Measurements from ENCODE around the gene CCBE1.

CCBE1 gene

DNA sequence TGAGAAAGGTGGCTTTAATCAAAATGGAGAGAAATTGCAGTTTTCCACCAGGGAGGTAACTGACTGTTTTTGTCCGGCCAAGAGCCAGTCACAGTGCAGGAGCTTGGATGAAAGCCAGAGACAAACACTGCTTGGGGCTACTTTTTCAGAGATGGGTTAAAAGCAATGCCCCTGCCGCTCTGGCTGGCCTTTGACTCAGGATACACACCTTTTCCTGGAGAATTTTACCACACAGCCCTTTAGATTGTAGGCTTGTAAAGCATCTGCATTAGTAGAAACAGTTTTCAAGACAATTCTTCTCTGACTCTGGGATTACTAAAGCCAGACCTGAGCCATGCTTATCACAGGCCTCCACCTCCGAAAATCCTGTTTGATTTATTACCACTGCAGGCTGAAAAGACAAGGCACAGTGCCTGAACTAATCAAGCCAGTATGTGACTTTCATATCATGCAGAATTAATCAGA is 79.7 kb downstream of the CCBE1 start:
- no peak for DNase-seq (ENCODE audit: low read depth)

DNA sequence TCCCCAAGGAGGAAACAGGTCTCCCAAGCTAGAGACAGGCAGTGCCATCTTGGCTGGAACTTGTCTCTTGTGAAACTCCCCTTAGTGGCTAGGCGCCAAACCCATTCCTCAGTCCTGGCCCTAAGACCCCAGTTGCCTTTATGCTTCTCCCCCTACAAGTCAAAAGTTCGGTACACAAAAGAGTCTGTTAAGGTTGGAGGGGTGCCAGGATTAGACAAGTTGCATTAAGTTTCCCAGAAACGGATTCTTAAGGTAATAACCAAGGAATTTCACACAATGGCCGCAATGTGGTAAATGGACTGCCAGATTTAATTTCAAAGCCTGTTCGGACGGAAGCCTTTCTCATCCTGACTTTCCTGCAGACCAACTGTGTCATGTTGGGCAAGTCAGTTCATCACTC is 80.7 kb downstream of the CCBE1 start:
- DNase-seq (ENCODE audit: low read depth), result no peak

DNA sequence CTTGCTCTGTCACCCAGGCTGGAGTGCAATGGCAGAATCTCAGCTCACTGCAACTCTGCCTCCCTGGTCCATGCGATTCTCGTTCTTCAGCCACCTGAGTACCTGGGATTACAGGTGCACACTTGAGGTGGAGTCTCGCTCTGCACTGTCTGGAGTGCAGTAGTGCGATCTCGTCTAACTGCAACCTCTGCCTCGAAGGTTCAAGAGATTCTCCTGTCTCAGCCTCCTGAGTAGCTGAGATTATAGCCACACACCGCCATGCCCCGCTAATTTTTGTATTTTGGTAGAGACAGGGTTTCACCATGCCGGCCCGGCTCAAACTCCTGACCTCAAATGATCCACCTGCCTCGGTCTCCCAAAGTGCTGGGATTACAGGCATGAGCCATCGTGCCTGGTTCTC is 83.3 kb downstream of the CCBE1 start:
- DNase-seq (ENCODE audit: low read depth), result no peak

DNA sequence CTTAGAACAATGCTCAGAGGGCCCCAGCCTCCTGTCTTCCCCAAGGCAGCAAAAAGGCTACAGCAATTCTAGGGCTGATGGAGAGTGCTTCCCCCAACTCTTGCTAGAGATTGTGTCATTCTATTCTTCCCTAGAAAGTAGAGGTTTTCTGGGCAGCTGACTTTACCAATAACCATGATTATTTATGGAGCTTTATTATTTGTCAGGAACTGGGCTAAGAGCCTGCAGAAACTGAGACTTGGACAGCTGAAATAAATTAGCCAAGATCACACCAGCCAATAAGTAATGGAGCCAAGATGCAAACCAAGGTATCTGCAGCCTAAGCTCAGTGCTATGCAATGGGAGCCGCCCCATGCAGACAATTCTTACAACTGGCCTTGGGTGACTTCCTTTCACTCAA is 84.8 kb downstream of the CCBE1 start:
- DNase-seq (ENCODE audit: low read depth), result peak; percentile 94

DNA sequence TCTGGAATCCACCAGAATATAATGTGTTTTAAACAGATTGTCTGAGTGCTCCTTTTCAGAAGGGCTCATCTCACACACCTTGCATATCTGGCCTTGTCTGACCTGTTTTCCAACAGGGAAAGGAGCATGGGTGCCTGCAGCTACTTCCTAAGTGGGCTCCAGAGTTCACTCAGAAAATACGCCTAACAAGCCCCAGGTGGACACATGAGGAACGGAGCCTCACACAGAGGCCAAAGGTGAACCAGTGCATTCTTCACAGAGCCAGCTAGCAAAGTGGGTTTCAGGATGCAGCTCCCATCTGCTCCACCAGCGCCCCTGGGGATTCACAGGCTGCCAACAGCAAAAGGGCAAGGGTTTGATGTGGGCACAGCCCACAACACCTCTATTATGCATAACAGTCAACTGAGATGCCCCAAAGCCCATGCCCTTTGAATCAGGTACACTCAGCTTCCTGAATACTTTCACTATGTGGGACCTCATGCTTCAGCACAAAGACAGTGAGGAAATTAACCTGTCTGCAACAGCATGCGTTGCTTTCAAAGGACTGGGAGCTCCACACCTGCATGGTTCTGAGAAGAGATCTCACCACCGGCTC is 86.6 kb downstream of the CCBE1 start:
- no peak for DNase-seq (ENCODE audit: low read depth)

DNA sequence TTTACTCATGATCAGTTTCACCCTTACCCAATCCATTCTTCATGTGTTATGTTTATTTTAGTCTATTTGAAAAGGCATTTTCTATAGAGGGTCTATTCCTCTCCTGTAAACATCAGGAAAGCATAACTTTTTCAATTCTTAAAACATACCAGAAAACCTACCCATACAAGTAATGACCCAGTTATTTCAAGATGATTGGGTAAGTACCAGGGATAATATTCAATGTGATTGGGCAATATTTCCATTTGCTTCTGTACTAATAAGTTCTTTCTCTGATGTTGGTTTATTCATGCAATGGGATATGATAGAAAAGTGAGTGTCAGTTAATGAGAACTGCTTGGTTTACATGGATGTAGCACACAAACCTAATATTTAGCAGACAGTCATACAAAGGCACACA is 87.6 kb downstream of the CCBE1 start:
- DNase-seq (ENCODE audit: low read depth), result no peak

DNA sequence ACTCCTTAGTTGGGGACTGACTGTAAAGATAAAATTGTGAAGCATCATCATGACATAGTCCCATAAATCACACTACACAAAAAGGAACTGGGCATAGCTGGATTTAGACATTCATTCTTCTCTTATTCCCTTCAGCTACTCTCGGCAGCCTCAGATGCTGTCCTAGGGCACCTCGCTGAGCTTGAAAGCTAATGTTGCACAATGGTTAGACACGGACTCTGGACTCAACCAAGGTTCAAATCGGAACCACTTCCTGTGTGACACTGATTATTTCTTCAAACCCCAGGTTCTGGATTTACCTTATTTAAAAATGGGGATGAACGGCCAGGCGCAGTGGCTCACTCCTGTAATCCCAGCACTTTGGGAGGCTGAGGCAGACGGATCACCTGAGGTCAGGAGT is 89.8 kb downstream of the CCBE1 start:
- no peak for DNase-seq (ENCODE audit: low read depth)

DNA sequence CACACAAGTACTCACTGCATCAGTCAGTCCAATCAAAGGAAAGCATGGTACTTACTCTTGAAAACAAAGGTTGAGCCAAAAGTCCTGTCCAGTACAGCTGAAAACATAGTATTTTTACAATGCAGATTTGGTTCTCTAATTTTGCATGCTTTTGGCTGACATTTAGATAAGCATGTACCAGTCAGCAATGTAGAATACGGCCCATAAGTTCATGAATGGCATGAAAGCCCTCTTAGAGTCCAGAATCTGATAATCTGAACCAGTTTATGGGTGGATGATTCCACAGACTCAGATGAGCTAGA is 90.2 kb downstream of the CCBE1 start:
- DNase-seq (ENCODE audit: low read depth), result no peak

DNA sequence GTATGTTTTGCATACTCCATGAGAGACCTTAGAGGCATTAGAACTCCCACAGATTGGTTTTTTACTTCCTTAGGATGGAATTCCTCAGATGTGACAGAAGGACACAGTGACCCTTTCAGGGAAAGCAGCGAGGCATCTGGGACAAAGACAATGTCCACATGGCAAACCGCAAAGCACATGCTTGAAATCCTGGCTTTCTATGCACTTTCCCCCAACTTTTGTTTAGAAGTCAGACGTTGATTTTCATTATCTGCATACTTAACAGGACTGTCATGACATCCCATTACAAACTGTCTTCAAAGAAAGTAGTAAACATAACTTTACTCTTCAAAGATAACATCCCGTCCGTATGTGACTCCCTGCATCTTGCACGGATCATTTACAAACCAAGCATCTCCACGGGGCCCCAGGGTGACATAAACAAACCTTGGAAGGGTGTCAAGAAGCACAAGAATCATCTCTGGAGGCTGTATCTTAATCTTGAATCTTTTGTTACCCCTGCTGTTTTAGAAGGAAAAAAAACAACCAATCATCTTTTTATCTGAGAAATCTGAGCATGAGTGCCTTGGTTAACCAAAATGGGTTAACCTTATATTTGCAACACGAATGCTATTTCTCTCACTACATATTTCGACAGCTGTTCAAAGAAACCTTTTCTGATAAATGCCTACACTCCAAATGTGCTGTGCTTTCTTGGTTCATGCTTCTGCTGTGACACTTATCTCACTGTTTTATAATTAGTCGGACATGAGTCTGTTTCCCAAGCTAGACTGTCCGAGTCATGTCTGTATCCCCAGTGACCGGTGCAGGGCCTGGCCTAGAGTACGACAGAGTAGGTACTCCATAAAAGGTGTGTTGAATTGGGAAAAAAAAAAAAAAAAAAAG is 90.8 kb downstream of the CCBE1 start:
- peak; percentile 57 for DNase-seq (ENCODE audit: low read depth)

DNA sequence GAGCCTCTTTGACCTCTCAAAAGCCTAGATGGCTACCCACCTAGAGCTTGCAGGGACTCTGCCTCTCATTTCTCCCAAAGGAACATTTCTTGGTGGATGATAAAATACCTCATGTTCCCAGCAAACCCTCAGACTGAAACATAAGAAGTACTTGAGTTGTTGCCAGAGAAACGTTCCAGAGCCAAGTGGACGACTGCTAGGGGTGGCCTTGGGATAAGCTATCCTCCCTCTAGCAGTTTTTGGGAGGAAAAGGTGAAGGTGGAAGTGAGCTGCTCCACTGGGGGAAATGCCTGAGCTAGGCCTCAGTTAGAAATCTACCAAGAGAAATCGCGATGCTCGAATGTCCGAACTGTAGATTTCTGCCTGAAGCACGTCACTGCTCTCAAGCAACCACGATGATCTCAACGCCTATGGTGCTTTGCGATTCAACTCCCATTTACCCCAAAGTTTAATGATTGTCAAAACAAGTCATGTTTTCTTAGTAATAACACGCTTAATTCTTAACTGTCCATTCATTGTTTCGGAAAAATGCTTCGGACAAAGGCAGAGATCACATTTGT is 91.5 kb downstream of the CCBE1 start:
- no peak for DNase-seq (ENCODE audit: low read depth)

DNA sequence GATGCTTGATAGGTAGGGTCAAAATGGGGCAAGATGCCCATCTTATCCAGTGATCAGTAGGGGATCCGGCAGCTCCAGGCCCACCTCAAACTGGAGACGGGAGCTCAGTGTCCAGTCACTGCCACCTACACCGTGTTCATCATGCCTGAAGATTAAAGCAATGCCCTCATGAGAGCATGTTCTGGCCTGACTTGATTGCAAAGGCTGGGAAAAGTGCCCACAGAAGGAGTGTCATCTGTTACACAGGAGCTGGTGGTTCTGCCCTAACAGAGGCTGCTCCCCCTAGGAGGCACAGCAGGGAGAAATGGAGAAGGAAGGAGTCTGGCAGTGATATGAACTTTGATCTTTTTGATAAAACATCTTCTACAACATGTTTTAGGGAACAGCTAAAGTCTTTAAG is 92.3 kb downstream of the CCBE1 start:
- DNase-seq (ENCODE audit: low read depth), result no peak

DNA sequence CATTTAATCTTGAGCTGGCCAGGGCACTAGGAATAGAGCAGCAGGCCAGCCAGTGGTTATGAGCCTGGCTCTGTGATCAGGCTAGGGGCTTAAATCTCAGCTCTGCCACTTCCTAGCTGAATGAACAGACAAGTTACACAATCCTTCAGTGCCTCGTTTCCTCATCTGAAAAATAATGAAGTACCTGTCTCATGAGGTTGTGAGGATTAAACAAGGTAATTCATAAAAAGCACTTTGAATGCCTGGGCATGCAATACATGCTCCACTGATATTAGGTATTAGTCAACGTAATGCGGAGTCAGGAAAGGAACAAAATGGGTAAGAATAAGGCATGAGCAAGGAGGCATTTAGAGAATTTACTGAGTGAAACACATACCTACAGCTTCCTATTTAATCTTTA is 100.2 kb downstream of the CCBE1 start:
- DNase-seq (ENCODE audit: low read depth), result no peak

DNA sequence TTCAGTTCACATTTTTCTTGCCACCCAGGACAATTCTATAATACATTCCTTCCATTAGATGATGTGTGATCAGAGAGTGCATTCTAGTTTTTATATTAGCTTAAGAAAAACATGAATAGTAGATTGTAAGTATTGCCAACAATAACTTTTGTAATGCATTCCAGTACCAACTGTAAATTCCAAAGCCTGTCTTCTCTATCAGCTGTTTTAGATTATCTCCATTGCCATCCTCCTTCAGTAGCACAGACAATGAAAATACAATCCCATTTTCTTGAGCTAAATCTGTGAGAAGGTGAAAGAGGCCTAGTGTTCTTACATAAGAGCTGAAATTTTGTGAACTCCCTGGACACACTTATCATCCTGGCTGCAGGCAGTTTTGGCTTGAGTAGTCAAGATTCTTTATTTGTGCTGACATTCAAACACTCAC is 103.9 kb downstream of the CCBE1 start:
- DNase-seq (ENCODE audit: low read depth), result peak; percentile 88

DNA sequence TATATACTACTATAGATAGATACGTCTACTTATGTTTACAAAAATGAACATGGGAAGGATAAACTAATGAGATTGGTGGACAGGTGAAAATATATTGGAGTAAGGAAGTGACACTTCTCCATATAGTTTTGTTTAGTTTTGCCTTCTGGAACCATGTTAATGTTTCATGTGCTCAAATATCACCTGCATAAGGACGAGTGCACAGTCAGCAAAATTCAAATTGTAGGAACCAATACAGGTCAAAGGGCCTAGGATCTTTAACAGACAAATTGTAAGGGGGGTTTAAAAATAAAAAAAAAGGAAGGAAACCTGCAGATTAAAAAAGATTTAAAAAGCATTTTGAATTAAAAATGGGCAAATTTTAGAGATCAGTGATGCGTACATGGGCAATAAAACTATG is 104.6 kb downstream of the CCBE1 start:
- no peak for DNase-seq (ENCODE audit: low read depth)

DNA sequence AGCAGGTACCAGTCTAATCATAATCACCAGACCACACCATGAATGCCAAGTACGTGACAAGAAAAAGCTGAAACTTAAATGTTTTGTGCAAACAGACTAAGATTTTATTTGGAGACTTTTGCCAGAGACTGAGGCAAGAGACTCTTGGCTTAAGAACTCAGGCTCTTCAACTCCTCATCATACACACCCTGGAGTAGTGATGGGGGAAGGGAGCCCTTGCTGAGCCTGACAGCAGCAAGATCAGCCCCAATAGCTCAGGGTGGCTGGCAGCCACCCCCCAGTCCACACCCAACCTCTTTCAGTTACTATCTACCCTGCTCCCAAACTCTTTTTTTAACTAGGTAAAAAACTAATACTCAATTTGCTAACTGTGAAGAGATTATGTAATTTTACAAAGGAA is 114.8 kb downstream of the CCBE1 start:
- DNase-seq (ENCODE audit: low read depth), result no peak

DNA sequence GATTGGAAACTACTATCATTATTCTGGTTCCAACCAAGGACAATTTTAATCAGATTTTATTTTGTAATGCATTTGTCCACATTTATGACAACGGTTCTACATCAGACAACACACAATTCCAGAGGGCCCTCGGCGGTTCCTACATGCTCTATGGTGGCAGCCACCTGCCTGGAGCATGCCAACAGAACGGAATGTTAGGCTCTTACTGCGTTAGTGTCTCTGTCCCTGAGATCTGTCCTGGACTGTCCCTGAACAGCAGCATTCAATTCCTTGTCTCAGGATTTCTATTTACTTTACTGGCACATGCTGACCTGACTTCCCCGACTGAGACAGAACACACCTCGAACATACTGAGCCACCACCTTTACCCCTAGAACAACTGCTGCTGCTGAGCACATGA is 117.7 kb downstream of the CCBE1 start:
- DNase-seq (ENCODE audit: low read depth), result no peak

DNA sequence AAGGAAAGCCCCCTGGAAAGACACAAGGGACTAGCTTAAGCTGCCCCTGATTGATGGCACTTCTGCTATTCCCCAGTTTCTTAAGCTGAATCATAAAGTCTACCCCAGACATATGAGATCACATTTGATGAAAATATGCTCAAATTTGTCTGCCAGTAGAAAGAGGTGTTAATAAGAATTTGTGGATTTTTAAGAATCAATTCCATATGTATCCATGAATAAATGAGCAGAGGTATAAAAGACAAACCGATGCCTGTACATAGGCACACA is 119.9 kb downstream of the CCBE1 start:
- DNase-seq (ENCODE audit: low read depth), result no peak

DNA sequence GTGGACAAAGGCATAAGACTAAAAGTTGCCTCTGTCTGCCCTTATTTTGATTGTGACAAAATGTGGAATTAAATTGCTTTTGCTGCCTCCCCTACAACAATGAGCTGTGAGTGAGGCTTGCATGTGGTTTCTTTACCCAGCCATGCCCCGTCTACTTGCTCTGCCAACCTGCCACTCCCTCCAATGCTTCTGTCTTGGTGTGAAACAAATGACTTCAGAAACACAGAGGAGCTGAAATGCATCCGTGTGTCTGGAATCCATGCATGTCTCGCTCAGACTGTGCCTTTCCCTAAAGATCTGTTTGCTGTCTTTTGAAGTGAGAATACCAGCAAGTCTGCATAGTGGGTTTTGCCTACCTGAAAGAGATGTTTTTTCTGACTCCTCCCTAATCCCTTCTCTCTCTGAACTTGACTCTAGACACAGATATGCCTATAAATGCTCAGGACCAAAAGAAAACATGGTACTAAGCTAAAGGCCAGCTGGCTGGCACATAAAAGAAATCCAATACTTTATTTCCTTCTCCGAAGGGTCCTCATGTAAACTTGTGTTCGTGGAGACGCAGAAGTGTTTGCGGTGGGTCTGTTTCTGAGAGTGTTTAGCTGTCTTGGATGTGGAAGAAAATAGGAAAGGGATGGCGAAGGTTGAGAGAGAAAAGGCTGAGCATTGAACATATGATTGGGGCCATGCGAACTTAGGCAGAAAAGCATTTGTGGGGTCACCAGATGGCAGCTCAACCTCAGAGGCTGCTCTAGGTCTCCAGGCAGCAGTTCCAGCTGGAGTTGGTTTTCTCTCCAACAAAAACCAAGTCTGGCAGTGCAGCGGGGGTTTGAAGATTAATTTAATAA is 120.5 kb downstream of the CCBE1 start:
- no peak for DNase-seq (ENCODE audit: low read depth)

DNA sequence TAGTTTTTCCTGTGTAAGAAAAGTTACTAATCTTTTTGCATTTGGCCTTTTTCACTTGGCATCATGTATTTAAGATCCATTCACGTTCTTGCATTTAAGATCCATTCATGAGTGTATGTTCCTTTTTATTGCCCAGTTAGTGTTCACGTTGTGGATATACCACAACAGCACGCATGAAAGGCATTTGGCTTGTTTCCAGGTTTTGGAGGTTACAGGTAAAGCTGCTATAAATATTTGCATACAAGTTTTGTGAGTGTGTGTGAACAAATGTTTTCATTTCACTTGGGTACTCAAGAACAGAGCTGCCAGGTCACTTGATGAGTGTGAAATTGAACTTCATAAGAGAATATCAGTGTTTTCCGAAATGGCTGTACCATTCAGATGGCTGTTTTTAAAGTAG is 121.2 kb downstream of the CCBE1 start:
- no peak for DNase-seq (ENCODE audit: low read depth)

DNA sequence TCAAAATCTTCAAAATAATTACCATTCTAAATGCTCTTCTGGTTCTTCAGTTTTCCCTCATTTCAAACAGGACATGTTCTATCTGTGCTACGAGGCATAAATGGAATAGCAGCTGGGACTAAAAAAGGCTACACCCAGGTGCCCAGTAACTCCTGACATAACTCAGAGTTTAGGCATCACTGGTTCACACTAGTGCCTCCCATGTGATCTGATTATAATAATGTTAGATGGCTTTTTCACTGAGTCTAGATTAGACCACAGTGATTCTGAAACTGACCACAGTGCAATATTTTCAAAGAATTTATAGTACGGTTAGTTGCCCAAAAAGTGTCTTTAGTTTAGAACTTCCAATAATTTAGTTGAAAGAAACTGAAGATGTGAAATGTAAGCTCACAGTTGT is 123.3 kb downstream of the CCBE1 start:
- DNase-seq (ENCODE audit: low read depth), result no peak

DNA sequence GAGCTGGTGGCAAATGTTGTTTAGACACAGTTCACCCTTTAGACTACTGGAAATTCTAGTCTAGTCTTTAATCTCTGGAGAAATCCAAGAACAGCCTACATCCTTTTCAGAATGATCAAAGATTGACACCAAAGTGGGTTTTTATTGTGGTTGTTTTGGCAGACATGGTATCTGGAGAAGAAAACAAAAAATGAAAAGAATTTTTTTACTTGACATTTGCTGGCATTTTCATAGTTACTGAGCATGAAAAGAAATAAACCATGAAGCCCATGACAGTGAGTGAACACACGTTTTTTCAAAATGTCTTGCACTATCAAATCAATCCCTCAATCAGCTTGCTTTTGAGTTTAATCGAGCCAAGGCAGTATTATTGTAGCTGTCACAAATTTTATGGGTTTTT is 125.3 kb downstream of the CCBE1 start:
- DNase-seq (ENCODE audit: low read depth), result no peak

DNA sequence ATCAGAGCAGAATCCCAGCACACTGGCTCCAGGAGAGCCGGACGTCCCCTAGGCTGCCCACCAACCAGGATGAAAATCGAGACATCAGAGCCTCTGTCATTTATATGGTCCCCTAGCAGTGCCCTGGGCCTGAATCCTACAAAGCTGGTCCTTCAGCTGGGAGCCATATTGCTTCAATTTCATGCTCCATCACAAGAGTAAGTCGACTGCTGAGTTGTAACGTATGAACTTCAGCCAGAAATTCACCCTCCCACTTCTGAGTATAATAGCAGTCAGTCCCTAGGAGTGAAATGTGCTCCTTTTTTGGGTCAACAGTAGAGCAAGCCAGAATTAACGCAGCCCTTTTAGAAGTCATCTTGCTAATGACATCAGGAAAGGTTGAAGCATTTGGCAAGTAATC is 126.4 kb downstream of the CCBE1 start:
- DNase-seq (ENCODE audit: low read depth), result no peak
